GM19328 (cell line): Measurements from ENCODE around the gene IGFBP4.

ENCODE experiments used
- ATAC-seq: cut with Tn5 transposase; IDR thresholded peaks from one replicate; pipeline ENCODE4 v1.9.1; 2021; ENCODE audit warnings: mild to moderate bottlenecking, moderate library complexity; ENCODE audit not compliant: unreplicated experiment

IGFBP4 gene

DNA sequence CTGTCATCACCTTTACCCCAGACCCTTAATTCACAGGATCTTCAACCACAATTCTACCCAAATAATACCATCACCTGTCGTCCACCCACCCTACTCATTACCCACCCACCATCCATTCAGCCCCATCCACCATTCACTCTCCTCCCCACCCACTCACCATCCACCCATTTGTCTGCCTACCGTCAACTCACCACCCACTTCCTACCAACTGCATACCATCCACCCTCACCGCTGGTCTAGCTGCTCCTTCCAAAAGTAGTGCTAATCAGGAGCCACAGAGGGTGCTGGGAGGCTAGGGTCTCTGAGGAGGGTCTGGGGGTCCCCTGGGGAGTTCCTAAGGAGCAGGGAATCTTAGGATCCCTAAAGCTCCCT, 12.0 kb upstream of the IGFBP4 start:
- no peak for ATAC-seq

DNA sequence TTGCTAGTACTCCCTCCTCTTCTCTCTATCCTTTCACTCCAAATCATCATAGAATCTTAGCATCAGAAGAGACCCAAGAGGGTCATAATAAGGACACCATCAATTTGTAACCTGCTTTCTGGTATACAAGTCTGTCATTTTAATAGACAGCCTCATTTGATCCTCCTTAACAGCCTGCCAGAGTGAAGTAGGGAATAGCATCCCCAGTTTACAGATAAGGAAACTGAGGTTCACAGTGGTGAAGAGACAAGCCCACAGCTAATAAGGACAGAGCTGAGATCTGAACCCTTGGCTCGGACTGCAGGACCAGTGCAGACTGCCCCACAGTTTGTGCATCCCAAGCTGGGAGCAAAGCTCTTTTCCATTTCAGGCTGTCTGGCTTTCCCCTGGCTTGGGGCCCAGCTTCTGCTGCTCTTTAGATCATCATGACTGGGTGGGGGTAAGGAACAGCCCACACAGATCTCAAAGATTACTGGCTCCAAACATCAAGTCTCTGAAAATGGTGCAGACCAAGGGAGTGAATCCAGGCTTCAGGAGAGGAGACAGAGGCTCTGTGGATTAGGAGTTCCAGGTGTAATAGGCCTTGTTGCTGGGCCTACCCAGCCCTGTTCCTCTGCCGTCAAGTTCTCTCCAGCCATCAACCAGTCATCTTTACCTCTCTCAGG, 10.3 kb upstream of the IGFBP4 start:
- ATAC-seq = no peak

DNA sequence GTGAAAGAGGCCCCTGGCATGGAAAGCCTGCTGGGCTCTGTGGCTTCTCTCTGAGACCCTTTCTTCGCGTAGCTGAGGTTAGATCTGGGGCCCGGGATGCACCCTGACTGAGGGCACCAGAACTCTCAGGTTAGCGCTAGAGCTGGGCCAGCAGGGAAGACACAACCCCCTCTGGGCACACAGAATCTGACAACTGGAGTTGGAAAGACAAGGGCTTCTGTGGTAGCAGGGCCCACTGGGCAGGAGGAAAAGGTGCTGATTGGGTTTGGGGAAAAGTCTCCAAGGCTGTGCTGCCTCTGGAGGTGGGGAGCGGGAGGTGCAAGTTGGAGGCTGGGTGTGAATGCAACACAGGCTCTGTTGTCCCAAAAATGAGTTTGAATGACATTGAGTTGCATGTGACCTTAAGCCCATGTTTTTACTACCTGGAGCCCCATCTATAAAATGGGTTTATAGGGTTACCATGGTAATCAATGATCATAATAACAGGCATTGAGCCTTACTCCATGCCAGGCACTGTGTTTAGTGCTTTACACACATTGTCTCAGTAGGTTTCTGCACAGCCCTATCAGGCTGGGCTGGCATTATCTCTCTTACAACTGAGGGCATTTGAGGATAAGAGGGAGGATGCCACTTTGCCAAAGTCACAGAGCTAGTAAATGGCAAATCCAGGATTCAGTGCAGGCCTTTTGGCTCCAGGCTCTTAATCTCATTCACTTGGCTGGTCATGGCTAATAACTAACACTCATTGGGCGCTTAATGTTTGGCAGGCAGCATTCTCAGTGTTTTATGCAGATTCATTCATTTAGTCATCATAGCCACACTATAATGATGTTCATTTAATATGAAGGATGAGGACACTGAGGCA, 9.5 kb upstream of the IGFBP4 start:
- ATAC-seq = no peak

DNA sequence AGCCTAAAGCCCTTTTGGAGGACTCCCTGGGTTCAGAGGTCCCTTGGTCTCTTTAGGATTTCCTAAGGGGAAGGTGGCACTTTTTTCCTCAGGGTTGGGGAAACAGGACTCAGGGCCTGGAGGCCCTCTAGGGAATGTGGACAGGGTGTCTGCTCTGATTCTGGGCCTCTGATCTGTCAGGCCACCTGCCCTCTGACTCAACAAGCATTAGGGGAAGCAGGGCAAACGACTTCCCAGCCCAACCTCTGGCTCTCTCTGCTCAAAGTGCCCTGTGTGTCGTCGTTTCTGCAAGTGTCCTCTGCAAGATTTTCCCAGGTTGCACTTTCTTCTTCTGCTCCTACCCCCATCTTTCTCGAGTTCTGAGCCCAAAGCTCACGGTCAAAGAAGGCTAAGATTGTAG, 6.6 kb upstream of the IGFBP4 start:
- no peak for ATAC-seq

DNA sequence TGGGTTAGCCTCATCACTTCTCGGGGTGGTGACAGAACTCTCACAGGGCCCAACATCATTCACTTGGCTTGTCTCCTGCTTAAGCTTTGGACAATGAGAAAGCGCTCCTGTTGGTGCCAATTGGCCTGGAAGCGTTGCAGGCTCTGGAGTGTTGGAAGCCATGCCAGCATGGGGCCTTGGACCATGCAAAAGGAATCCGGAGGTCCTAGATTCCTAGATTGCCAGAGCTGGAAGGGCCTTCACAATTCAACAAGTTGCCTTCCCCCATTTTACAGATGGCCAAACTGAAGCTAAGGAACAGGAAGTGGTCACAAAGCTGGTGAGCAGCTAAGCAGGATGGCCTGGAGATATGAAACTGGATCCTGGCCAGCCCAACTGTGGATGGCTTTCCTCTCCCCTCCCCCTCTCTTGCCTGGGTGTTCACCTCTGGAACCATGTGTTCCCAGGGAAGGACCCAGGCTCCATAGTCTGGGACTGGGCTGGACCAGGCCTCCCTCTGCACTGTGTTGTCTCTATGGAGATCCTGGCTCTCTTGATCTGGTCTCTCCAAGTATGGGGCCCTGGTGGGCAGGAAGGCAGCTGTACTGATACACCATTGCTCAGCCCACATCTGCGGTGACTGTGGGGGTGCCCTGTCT, 6.0 kb upstream of the IGFBP4 start:
- ATAC-seq = no peak

DNA sequence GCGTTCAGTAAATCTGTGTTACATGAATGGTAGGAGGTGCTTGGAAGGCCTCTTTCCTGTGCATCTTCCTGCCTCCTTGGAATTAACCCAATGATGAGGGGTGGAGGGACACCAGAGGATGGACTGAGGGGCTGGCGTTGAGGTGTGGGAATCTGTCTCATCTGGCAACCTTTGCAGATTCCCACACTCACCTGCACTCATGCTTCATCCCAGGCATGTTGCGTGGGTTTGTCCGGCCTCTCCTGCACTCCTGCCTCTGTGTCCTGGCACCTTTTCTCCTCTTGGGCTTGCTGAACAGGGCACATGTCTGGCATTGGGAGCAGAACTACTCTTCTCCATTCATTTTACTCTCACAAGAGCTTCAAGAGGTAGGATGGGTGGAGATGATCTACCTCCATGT, 3.1 kb upstream of the IGFBP4 start:
- no peak for ATAC-seq

DNA sequence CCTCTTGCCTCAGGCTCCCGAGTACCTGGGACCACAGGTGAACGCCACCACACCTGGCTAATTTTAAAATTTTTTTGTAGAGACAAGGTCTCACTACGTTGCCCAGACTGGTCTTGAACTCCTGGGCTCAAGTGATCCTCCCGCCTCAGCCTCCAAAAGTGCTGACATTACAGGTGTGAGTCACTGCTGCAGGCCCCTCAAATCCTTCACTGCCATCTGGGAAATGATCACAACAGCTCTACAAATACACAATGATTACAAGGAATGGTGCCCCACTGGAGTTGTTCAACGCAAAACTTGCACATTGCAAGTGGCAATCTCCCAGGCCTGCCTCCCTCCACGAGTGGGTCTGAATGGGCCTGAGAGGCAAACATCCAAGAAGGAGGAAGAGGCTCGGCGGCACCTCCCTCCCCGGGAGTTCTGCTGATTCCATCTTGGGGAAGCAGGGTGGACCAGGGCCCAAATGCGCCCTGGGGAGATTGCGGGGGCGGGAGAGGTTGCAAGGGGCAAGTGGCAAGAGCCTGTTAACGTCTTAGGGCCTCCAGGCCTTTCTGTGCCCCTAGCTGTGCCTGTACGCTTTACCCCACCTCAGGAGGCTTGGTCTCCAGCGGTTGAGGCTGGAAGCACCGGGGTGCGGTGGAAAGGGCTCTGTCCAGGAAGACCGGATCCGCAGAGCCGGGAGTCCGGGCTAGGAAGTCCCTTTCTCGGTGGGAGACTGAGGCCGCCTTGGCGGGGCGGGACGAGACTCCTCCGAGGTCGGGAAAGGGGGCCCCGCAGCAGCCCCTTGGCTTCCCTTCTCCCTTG, 656 bp upstream of the IGFBP4 start:
- ATAC-seq = no peak

DNA sequence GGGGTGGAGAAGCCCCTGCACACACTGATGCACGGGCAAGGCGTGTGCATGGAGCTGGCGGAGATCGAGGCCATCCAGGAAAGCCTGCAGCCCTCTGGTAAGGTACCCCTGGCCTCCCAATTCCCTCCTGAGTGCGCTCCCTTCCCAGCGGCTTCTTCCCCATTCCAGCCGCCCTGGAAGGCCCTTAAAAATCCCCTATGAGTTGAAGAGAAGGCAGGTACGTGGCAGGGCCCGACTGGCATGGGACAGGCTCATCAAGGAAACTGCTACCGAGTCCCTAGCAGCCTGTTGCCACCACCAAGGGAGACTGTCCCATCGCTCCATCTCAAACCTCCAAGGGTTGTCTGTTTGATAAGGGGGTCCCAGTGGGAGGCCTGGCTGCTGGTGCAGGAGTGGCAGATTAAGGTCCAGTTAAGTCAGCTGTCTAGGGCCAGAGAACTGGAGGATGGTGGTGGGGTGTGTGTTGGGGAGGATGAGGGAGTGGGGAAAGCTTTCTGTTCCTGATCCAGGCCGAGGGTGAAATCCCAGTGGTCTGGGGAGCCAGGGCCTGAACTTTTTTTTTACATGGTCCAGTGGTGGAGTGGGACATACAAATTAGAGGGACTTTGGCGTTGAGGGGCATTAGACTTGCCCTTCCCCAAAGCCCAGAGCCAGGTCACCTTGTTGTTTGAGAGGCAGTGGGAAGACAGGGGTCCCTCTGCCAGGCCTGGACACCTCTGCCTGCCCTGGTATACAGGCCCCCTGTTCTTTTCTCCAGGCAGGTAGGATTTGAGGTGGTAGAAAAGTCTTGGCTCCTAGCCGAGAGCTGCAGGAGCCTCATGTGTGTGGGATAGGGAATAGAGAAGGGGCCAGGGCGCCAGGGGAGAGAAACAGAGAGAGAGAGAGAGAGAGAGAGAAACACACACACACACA, 994 bp downstream of the IGFBP4 start:
- ATAC-seq = no peak

DNA sequence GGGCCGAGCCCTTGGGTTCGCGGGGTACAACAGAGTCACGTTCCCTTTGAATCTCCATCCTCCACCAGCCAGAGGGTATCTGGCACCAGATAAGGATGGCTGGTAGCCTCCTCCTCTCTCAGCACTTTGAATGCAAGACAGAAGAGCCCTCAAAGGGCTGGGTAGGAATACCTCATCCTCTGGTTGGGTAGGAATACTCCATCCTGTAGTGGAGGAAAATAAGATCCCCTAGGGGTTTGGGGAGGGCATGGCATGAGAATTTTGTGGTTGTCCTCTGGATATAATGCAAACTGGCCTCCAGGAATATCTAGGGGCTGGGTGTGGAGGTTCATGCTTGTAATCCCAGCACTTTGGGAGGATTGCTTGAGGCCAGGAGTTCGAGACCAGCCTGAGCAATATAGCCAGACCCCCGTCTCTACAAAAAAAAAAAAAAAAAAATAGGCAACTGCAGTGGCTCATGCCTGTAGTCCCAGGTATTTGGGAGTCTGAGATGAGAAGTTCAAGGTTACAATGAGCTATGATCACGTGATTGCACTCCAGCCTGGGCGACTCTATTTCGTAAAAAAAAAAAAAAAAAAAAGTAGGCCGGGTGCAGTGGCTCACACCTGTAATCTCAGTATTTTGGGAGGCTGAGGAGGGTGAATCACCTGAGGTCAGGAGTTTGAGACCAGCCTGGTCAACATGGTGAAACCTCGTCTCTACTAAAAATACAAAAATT, 2.7 kb downstream of the IGFBP4 start:
- no peak for ATAC-seq

DNA sequence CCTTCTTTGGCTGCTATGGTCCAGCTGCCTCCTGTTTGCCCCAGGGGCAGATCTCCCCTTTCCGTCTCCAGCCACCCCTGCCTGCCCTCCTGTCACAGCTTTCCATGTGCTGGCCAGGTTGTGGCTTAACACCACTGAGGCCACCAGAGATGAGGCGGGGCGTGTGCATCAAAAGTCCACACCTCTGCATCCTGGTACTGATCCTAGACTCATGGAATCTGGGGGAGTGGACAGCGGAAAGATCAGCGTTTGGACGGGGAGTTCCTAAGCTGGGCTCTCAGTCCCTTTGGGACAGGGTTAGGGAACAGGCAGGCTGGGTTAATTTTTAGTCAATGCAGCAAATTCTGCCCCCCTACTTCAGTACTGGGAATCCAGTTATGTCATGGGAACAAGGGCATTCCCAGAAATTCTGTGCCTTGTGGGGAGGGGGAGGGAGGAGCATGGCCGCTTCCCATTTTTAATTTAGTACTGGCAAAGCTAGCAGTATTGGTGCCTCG, 3.9 kb downstream of the IGFBP4 start:
- ATAC-seq = no peak

DNA sequence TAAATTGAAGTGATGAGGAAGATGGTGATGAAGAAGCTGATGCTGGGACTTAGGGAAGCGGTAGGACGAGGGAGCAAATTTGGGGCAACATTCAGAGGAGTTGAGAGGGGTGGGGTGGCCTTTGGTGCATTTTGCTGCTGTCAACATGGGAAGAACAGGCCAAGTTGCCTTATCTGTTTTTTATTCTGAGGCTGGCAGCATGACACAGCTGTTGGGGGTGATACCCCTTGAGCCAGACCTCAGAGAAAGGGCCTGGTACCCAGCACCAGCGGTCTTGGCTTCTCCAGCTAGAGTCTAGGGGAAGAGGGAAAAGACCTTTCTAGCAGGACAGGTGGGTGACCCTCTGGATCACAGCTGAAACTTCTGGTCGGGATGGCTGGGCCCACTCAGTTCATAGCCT, 4.6 kb downstream of the IGFBP4 start:
- no peak for ATAC-seq

DNA sequence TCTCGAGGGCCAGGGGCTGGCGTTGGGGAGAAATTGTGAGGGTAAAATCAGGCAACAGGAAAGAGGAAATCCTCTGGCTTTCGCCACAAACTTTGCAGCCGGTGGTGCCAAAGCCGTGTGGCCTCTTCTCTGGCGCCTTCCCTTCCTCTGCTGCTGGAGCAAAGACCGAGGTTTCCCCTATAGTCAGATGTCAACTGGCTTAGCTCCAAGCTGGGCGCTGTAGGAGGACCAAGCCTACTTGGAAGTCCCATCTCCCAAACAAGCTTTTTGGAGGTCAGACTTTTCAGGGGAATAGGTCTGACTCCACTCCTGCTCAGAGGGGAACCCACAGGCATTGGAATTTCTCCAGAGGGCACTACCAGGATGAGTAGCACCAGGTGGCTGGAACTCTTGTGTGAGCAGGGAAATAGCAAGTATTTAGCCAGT, 5.0 kb downstream of the IGFBP4 start:
- no peak for ATAC-seq

DNA sequence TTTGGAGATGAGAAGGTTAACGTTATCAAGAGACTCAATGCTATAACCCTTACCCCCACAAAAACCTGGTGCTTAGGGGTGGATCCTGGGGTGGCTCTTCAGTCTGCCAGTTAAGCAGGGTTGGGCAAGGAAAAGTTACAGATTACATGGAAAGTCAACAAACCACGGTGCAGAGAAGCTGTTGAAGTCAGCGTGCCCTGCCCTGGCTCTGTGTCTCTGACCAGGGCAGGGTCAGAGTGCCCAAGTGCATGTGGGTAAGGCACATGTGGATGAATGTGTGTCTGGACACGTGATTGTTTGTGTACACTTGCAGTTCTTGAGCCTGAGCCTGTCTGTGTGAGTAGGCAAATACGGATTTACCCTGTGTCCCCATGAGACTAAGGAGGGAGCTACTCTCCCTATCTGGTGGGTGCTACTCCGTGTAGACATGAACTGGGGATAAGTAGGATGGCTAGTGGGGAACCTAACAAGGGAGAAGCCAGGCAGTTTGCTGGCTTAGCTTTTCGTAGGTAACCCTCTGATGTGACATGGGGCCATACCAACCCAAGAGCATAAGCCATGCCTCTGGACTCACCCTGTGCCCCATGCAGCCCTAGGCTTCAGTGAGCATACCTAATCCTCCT, 5.5 kb downstream of the IGFBP4 start:
- no peak for ATAC-seq

DNA sequence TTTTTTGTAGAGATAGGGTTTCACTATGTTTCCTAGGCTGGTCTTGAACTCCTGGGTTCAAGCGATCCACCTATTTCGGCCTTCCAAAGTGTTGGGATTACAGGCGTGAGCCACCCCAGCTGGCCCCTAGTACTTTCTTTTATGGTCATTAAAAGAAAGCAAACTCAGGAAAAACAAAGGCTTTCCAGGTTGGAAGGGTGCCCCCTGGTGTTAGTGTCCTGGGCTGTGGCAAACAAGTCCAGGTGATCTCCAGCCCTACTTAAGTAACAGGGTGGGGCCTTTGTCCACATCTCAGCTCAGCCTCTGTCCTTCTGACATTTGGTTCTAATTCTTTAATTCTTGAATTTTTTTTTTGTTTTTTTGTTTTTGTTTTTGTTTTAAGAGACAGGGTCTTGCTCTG, 6.9 kb downstream of the IGFBP4 start:
- ATAC-seq = no peak

DNA sequence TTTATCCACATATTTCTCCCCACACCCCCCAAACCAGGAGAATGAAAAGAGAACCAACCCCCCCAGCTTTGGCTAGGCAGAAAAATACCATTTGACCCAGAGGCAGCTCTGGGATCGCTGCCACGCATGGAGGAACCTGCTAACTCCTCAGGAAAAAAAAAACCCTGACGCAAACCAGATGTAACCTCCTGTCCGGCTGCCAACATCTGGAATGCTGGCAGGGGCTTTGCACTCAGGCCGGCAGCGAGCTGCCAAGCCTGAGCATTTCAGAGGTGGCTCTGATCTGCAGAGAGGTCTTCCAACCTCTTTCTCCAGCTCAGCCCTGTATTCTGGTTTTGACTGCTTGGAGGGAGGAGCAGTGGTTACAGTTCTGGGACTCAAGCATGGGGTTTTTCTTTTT, 8.2 kb downstream of the IGFBP4 start:
- ATAC-seq = no peak

DNA sequence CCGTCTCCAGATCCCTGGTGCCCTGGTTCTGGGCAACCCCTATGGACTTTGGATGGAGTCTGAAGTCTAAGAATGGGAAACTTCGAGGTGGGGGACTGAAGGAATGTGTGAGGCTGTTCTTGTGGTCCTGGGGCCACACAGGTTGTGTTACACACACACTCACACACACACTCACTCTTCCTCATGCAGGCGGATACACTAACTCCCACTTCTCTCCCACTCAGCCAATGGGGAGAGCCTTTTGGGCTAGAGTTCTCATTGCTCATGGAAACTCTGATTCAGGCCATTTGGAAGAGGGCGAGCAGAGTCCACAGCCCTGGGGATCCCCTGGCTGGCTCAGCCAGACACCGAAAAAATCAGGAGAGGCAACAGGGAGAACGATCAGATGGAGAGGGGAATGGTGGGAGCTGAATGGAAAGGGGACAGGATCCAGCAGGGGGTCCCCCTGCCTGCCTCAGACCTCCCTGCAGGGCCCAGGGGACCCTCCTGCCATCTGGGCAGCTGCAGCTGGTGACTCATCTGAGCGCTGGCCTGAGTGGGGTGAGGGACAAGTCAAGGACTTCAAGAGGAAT, 9.1 kb downstream of the IGFBP4 start:
- ATAC-seq = no peak

DNA sequence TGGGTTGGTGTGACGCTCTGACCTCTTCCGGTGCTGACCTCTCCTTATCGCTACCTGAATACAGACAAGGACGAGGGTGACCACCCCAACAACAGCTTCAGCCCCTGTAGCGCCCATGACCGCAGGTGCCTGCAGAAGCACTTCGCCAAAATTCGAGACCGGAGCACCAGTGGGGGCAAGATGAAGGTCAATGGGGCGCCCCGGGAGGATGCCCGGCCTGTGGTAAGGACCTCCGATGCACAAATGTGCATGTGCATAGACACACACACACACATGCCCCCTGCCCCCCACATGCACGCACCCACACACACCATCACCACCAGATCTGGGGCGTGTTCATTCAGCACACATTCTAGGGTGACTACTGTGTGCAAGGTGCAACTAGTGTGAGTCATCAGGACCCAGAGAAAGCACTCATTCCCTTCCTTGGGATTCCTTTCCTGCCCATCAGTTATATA, 9.7 kb downstream of the IGFBP4 start:
- ATAC-seq = no peak

DNA sequence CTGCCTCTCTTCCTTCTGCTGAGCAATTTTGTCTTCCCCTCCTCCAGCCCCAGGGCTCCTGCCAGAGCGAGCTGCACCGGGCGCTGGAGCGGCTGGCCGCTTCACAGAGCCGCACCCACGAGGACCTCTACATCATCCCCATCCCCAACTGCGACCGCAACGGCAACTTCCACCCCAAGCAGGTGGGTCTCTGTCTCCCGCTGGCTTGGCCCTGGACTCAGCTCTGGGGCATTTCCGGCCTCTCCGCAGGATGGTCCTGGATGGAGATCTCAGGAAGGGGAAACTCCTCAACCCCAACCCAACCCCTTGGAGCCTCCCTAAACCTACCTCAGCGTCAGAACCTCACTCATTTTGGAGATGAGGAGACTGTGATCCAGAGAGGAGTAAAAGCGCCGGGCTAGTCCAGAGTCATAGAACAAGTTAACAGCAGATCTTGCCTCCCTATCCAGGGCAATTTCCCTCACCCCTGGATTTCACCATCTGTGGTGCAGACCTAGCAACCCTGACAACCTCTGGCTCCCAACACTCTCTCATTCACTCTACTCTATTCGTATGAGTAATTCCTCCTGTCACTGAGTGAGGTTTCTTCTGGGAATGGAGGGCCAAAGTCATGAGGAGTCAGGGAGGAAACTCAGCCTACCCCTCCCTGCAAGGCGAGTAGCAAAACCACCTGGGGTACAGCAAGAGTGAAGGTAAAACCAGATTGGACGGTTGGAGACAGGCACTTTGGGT, 10.8 kb downstream of the IGFBP4 start:
- no peak for ATAC-seq
